ENCODE data around the gene ERC2. TPM values are rescaled to one million over a fixed set of nuclear protein-coding genes. Genes with fewer than 3 reads are reported as not detected.
A peak's percentile ranks its signal among the peaks of the same experiment; 100 is the strongest.

Gene ERC2
- total RNA-seq, 1 donor from 2014 or later: under 0.01 TPM

DNA sequence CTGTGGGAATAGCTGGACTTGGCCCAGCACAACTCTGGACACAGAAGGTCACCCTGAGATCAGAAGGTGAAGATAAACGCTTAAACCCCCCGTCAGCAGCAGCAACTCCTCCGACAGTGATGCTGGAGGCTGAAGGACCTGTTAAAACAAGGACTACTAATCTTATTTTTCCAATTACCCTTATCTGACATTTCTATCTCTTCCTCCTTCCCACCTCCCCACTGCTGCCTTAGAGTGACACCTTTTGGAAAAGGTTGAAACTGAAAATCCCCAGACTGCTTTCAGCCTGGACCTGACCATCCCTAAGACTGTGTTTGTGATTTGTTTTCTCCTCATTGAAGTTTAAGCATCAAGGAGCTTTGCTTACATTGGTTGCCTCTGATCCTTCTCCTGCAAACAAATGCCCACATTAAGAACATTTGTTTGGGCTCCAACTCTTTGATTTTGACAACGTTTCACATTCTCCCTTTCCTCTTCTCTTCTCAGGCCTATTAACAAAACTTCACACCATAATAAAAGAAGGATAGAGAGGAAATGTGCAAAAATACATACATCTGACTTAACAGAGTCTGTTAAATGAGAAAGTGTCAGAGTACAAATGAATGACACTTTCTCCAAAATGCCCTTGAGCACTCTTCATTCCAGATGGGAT, 570.6 kb downstream of the ERC2 start:
- TF ChIP-seq, protein P1, sequence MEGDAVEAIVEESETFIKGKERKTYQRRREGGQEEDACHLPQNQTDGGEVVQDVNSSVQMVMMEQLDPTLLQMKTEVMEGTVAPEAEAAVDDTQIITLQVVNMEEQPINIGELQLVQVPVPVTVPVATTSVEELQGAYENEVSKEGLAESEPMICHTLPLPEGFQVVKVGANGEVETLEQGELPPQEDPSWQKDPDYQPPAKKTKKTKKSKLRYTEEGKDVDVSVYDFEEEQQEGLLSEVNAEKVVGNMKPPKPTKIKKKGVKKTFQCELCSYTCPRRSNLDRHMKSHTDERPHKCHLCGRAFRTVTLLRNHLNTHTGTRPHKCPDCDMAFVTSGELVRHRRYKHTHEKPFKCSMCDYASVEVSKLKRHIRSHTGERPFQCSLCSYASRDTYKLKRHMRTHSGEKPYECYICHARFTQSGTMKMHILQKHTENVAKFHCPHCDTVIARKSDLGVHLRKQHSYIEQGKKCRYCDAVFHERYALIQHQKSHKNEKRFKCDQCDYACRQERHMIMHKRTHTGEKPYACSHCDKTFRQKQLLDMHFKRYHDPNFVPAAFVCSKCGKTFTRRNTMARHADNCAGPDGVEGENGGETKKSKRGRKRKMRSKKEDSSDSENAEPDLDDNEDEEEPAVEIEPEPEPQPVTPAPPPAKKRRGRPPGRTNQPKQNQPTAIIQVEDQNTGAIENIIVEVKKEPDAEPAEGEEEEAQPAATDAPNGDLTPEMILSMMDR (IDR thresholded peaks at IDR 0.05; ENCODE audit: insufficient read depth, low read length, severe bottlenecking): peak; percentile 62
- DNase-seq (ENCODE audit: low read depth) (peak; percentile 40), FAIRE-seq (no peak)
- Histone ChIP-seq H3K36me3 (ENCODE audit: control insufficient read depth, insufficient read depth, low read length) (no peaks in the 10 kb centered on the region), H3K27me3 (ENCODE audit: control insufficient read depth, insufficient read depth, low read length) (no peaks in the 10 kb centered on the region), H3K4me3 (ENCODE audit: low read depth, low read length) (no peak overlapping the region)

DNA sequence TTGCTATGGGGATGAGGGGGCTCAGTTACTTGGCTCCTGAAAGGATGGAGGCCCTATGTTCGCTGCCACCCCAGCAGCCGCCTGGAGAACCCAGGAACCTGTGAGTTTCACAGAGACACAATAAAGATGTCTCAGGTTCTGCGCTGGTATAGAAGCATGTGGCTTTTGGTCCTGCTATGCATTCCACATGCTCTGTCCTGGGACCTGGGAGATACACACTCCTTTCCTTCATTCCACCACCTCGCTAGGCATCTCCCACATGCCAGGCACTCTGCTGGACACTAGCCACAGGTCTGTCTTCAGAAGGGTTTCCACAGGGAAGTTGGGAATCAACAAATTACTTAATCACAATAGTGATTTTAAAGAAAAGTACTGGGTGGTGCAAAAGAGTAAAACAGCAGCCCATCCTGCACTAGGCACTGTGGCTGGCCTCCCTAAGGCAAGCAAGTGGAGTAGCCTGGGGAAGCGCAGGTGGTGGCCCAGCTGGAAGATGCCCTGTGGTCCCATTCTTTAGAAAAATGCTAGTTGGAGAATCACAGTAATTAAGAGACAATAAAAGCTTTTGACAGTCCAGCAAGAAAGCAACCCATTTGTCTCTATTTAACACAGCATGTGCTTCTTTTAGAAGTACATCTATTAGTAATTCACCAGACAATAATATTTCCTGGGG, 572.2 kb downstream of the ERC2 start:
- TF ChIP-seq, protein P1 (IDR thresholded peaks at IDR 0.05; ENCODE audit: insufficient read depth, low read length, severe bottlenecking): no peak
- DNase-seq (ENCODE audit: low read depth) (no peak), FAIRE-seq (no peak)
- no peaks in the 10 kb centered on the region for H3K27me3 ChIP-seq (ENCODE audit: control insufficient read depth, insufficient read depth, low read length)
- no peak overlapping the region for H3K4me3 ChIP-seq (ENCODE audit: low read depth, low read length)
- H3K36me3 ChIP-seq (ENCODE audit: control insufficient read depth, insufficient read depth, low read length): no peaks in the 10 kb centered on the region

DNA sequence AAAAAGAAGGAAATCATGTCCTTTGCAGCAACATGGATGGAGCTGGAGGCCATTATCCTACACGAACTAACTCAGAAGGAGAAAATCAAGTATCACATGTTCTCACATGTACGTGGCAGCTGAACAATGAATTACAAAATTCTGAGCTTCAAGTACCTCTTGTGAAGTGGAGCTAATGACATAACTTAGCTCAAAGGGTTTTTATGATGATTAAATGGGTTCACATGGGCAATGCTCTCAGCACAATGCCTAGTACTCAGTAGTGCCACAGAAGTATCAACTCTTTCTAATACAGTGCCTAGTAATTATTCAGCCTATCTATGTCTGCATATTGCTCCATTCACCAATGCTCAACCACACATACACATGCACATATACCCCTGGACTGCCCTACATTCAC, 573.7 kb downstream of the ERC2 start:
- no peaks in the 10 kb centered on the region for H3K27me3 ChIP-seq (ENCODE audit: control insufficient read depth, insufficient read depth, low read length)
- TF ChIP-seq, protein P1 (IDR thresholded peaks at IDR 0.05; ENCODE audit: insufficient read depth, low read length, severe bottlenecking): no peak
- H3K4me3 ChIP-seq (ENCODE audit: low read depth, low read length): no peak overlapping the region
- peak; percentile 63 for DNase-seq (ENCODE audit: low read depth)
- H3K36me3 ChIP-seq (ENCODE audit: control insufficient read depth, insufficient read depth, low read length): no peaks in the 10 kb centered on the region
- FAIRE-seq: no peak

DNA sequence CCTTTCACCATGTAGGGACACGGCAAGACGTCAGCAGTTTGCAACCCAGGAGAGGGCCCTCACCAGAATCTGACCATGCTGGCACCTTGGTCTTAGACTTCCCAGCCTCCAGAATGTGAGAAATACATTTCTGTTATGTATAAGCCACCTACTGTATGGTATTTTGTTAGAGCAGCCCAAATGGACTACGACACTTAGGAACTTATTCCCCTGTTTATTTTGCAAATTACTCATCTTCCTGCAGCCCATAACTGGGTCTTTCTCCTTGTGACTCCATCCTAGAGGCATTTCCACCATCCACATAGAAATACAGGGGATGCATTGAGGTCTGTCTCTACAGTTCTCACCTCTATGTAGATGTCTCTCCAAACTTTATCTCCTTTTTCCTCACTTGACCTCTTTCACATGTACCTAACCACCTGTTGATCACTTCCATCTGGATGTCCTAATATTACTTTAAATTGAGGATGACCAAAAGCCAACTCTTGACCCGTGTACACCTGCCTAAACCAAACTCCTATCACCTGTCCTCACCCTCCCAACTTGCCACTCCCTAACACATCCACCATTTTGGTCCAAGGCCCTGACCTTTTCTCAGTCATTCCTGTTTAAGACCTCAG, 575.1 kb downstream of the ERC2 start:
- TF ChIP-seq, protein P1 (IDR thresholded peaks at IDR 0.05; ENCODE audit: insufficient read depth, low read length, severe bottlenecking): no peak
- Histone ChIP-seq H3K27me3 (ENCODE audit: control insufficient read depth, insufficient read depth, low read length) (no peaks in the 10 kb centered on the region), H3K36me3 (ENCODE audit: control insufficient read depth, insufficient read depth, low read length) (no peaks in the 10 kb centered on the region), H3K4me3 (ENCODE audit: low read depth, low read length) (no peak overlapping the region)
- no peak for FAIRE-seq
- peak; percentile 46 for DNase-seq (ENCODE audit: low read depth)

DNA sequence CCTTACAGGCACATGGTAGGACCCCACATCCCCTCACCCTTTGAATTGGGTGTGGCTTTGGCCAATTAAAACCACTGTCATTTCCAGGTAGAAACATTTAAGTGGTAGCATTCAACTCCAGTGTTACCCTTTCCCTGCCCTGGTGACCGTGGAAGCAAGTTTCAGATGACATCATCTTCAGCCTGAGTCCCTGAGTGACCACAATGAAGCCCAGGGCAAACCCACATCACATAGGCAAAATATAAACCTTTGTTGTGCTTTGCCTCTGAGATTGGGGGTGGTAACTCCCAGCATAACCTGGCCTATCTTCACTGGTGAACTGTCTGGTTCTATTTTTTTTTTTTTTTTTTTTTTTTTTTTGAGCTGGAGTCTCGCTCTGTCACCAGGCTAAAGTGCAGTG, 577.2 kb downstream of the ERC2 start:
- no peaks in the 10 kb centered on the region for H3K27me3 ChIP-seq (ENCODE audit: control insufficient read depth, insufficient read depth, low read length)
- TF ChIP-seq, protein P1 (IDR thresholded peaks at IDR 0.05; ENCODE audit: insufficient read depth, low read length, severe bottlenecking): no peak
- FAIRE-seq (no peak), DNase-seq (ENCODE audit: low read depth) (no peak)
- no peak overlapping the region for H3K4me3 ChIP-seq (ENCODE audit: low read depth, low read length)
- H3K36me3 ChIP-seq (ENCODE audit: control insufficient read depth, insufficient read depth, low read length): no peaks in the 10 kb centered on the region
